Stimulated activated CD8-positive, alpha-beta memory T cell treated with anti-CD3 and anti-CD28 coated beads, Interleukin-15, amount 100 ng/mL, for 24 hours (primary cell): ENCODE data around the gene TDRD1.

Experiments
- DNase-seq: peaks from one replicate; pipeline ENCODE4 v3.0.0-alpha.2; 2020; ENCODE audit warnings: low read depth

TDRD1 gene

DNA sequence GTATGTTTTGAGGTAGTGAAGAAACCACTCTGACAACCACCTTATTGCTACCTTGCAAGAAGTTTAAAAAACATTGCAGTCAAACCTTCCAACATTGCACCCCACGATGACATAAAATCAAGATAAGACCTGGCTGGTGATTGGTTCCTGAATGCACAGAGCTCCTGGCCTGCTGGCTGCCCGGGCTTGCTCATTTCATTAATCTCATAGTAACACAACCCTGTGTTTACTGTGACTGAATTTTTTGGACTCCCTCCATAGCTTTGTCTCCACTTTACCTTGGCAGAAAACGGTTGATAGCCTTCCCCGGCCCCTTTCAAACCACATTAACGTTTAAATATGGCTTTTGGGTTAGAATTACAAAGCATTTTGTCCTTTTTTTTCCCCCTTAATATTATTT, 87.4 kb downstream of the TDRD1 start:
- DNase-seq: no peak

DNA sequence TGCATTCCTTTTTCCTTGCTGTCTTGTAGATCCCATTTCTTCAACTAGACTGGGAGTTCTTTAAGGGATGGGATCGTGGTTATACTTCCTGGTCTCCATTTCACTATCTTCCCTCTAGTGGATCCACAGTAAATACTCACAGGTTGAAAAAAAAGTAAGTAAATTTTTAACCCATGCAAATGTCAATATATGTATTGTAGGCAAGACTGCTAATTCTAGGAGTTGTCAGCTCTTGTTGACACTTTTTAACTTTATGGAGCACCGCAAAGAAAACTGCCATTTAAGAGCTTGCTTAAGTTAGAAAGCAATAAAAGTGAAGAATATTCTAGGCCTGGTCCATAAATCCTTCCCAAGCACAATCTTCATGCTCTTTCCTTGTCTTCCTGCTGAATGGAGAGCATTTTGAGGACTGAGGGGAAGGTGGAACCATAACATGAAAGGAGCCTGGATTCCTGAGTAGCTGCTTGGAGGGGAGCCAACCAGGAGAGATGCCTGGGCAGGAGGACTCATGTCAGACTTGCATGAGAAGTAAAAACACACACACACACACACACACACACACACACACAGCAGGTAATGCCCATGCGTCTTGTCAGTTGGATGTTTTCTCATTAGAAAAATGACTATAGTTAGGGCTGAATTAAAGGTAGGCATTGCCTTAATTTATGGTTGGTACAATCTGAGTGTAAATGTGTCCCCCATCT, 92.1 kb downstream of the TDRD1 start:
- DNase-seq: no peak

DNA sequence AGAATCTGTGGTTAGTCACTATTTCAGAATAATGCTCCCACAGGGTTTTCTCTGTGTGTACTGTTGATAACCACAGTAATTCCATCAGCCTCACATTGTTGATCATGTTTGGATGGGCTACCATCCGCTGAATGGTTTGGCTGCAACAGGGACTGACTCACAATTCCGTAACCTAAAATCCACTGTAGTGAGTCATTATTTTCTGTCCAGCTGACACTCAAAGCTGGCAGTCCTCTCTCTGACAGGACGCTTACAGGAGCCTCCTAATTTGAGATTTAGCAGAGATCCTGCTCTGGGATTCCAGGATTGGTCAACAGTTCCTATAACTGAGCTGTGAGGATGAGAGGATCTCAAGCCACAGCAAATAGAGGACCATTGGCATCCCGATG, 92.6 kb downstream of the TDRD1 start:
- DNase-seq: no peak

DNA sequence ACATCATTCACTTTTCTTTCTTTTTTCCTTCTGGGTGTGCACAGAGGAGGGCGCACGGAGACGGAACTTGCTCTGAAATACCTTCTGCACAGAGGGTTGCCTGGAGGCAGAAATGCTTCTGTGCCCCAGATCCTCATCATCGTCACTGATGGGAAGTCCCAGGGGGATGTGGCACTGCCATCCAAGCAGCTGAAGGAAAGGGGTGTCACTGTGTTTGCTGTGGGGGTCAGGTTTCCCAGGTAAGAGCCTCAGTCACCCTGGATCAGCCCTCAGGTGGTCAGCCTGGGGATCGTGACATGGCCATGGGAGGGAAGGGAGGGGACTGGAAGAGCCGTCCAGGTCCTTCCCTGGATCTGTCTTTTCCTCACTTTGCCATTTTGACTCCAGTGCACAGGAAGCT, 93.5 kb downstream of the TDRD1 start:
- no peak for DNase-seq

DNA sequence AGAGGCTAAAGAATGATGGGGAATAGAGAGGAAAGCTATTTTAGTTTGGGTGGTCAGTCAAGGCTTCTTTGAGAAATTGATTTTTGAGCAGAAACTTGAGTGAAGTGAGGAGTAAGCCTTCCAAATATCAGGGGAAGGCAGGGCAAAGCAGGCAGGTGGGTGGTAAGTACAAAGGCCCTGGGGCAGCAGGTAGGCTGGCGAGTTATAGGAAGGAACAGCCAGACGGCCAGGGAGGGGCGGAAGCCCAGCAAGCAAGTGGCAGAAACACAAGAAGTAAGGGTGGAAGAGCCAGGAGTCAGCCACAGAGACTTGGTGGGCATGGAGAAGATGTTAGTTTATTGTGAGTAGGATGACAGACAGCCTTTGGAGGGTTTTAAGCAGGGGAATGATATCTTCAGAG, 94.8 kb downstream of the TDRD1 start:
- no peak for DNase-seq

DNA sequence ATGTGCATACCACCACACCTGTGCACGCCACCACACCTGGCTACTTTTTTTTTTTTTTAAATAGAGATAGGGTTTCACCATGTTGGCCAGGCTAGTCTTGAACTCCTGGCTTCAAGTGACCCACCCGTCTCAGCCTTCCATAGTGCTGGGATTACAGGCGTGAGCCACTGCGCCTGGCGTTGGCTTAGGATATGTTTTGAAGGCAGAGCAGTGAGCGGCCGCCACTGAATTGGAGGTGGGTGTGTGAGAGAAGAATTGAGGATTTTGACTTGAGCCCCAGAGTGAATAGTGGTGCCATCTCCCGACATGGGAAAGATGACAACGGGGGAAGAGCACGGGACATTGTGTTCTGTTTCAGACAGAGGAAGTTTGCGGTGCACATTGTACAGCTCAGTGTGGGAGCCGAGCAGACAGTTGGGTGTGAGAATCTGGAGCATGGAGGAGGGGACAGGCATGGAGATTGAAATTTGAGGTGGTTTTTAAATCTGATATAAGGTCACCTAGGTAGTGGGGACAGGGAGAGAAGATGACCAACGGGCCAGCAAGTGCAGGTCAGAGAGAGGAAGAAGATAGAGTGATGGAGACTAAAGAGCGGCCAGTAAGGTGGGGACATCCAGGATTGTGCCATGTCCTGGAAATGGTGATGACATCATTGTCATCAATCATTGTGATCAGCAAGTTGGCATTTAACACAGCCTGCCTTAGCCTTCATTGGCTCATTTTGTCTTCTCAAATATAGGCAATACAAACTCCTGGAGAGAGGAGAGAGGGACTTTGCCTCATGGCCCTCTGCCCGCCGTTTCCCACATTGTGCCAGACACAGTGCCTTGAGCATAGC, 95.7 kb downstream of the TDRD1 start:
- no peak for DNase-seq

DNA sequence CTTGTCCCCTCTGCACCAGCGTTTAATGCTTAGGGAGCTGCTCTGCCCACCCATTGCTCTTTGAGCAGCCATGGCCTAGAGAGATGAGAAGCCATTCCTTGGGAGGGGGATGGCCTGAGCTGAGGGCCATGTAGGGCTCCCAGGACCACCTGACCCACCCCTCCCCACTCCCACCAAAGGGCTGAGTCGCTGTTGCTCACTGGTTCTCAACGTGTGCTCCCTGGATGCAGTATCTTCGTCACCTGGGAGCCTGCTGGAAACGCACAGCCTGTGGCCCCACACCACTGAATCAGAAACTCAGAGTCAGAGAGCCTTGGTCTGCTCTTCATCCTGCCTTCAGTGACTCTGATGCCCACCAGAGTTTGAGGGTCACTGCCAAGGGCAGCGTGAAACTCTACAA, 96.9 kb downstream of the TDRD1 start:
- no peak for DNase-seq

DNA sequence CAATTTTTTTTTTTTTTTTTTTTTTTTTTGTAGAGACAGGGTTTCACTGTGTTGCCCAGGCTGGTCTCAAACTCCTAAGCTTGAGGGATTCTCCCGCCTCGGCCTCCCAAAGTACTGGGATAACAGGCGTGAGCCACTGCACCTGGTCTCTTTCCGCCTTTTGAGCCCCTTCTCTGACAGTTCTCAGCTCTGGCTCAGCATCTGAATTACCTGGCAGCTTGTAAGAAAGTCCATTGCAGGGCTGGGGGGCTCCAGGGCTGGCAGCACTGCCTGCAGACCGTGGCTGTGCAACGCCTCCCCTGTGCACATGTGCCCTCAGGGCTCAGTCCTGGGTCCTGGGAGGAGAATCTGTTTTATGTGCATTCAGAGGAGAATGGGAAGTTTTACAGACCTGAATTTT, 97.5 kb downstream of the TDRD1 start:
- no peak for DNase-seq

DNA sequence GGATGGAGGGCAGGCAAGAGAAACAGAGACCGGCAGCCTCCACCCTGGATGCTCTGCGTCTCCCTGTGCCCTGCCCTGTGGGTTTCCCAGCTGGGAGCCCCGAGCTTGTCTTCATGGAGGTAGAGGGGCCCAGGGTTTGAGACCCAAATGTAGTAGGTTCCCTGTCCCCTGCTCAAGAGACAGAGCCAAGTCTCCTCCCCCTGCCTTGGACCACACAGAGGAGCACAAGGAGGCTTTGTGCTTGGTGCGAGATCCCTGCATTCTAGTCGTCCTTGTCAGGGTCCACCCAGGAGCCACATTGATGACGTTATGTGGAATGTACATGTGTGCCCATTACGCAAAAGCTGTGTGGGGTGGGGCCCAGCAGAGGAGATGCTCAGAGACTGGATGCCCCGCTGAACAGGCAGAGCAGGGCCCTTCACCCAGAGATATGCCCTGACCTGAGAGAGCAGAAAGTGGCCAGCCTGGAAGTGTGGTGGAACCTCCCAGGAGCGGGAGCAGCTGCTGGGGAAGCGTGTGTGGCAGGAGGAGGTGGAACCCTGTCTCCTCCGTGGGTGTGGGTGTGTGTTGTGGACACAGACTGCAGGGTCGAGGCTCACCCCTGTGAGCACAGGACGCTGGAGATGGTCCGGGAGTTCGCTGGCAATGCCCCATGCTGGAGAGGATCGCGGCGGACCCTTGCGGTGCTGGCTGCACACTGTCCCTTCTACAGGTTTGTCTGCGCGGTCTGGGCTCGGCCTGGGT, 99.2 kb downstream of the TDRD1 start:
- no peak for DNase-seq

DNA sequence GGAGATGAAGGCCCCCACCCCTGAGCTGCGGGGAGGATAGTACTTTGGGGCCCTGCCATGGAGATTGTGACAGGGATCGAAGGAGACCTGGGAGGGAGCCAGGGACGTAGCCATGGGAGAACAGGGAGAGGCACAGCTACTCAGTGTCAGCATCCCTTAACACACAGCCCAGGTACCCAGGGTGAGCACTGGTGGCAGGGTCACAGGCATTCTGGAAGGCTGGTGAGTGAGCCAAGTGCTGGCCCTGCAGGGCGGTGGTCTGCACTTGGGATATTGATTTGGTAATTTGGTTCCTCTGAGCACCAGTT, 99.7 kb downstream of the TDRD1 start:
- no peak for DNase-seq

DNA sequence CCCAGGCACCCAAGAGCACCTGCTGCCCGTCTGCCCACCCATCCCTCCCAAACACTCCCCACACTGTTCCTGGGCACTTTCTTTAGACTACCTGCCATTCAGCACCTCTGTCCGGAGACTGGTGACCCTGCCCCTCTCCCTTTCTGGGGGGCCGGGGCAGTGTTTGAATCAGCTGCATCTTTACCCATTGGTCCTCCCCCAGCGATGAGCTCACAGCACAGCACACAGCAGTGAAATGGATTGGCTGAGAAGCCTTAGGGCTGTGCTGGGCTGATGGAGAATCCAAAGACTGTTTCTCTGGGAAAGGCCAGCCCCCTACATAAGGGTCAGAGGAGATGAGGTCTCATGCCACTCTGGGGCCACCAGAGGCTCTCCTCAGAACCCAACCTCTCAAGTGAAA, 100.1 kb downstream of the TDRD1 start:
- no peak for DNase-seq

DNA sequence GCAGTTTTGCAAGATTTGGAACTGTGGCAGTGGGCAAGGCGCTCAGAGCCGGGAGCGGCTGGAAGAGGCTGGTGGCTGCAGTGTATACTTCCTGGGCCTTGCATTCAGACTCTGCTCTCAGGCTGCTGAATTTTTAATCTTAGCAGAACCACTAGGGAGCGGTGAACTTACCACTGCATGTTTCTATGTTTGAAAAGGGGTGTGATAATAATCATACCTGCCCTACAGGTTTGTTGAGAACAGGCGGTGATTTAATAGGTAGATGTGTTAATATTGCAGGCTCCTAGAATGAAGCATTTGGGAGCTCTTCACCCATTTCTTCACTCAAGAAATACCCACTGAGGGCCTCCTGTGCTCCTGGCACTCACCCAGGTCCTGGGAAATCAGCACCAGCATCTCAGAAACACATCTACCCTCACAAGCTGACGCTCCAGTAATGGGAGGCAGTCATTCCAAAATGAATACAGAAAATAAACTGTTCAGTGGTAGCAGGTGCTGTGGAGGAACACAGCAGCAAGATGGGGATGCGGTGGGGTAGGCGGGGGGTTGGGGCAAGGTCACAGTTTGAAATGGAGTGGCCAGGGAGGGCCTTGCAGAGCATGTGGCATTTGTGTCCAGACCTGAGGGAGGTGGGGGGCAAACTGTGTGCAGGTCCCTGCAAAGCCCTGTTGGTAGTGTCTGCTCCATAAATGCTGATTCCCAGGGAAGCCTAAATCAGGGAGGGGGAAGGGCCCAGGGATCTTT, 100.9 kb downstream of the TDRD1 start:
- DNase-seq: no peak

DNA sequence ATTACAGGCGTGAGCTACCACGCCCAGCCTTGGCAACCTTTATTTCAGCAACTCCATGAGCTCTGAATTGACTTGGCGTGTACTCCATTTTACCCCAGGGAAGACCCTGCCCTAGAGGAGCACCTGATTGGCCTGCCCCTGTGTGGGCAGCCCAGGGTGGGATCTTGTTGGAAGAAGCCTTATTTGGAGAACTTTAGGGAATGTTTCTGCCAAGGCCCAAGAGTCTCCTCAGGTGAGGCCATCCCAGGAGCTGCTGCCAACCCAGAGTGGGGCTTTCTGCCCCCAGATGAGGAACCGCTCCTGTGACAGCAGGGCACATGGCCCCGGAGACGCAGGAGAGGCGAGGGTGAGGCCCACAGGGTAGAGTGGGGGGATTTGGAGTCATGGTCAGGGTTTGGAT, 101.9 kb downstream of the TDRD1 start:
- no peak for DNase-seq

DNA sequence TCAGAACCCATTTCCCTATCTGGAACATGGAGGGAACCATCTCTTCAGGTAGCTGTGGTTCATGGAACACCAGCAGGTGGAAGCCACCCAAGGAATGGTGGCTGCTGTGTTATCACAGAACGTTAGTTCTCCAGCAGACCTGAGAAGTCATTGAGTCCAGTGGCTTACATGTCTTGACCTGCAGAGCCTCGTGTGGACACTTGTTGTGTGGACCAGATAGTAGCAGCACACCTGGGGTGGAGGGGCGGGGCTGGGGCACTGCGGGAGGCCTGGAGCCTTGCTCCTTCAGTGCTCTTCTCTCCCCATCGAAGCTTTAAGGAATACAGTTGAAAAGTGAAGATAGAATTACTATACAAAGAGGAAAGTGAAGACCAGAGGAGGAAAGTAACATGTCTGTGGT, 102.3 kb downstream of the TDRD1 start:
- no peak for DNase-seq
